GM12875 (cell line): ENCODE data around the gene FLRT1.

ENCODE experiments used
- H3K4me3 ChIP-seq: one replicate; pipeline ENCODE4 v1.5.1; 2011; ENCODE audit warnings: low read depth, low read length, control low read depth
- TF ChIP-seq, protein P1 (sequence below): IDR thresholded peaks from 2 replicates; pipeline ENCODE4 v1.5.1; 2011; ENCODE audit warnings: low read depth, mild to moderate bottlenecking, control low read depth, inconsistent platforms, low read length, moderate library complexity, borderline replicate concordance; ENCODE audit not compliant: insufficient read depth

The FLRT1 gene

DNA sequence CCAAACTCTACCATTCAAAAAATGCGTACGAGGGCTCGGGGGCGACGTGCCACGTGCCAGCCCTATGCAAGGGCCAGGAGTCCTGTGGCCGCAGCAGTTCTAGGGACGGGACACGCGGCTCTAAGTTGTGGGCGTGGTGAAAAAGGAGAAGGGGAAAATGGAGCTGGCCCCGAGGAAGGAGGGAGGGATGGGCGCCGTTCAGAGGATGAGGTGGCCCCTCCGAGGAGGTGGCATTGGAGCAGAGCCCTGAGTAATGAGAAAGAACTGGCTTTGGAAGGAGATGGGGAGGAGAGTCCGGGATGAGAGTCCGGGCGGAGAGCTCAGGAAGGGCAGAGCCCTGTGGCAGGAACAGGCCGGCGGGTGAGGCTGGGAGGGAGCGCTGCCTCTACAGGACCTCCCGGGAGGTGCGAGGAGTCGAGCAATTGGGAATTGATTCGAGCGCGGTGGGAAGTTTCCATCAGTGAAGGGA is 28.5 kb upstream of the FLRT1 start:
- H3K4me3 ChIP-seq = no peak overlapping the region

DNA sequence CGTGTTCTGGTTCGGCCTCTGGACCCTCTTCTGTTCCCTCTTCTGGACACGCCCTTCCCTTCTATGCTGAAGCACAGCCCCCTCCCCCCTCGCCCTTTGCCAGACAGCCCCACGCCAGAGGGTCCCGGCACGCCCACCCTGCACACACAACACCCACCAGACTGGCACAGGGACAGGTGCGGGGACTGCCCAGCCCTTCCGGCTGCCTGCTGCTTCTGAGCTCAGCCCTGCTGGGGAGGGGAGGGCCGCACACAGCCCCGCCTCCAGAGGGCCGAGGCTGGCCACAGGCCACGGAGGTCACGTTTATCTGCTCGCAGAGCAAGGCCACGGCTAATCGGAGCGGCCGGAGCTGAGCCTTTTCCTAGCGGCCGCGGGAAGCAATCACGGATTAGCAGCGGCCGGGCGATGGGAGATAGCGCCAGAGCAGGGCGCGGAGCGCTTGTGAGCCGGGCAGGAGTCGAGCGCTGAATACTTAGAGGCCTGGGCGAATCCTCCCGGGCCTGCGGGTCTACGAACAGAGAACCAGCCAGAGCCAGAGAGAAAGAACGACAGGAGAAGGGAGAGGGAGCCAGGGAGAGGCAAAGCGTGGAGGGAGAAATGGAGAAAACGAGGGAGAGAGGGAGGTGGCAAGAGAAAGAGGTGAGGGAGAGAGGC is 28.0 kb upstream of the FLRT1 start:
- TF ChIP-seq, protein P1, sequence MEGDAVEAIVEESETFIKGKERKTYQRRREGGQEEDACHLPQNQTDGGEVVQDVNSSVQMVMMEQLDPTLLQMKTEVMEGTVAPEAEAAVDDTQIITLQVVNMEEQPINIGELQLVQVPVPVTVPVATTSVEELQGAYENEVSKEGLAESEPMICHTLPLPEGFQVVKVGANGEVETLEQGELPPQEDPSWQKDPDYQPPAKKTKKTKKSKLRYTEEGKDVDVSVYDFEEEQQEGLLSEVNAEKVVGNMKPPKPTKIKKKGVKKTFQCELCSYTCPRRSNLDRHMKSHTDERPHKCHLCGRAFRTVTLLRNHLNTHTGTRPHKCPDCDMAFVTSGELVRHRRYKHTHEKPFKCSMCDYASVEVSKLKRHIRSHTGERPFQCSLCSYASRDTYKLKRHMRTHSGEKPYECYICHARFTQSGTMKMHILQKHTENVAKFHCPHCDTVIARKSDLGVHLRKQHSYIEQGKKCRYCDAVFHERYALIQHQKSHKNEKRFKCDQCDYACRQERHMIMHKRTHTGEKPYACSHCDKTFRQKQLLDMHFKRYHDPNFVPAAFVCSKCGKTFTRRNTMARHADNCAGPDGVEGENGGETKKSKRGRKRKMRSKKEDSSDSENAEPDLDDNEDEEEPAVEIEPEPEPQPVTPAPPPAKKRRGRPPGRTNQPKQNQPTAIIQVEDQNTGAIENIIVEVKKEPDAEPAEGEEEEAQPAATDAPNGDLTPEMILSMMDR = no peak
- H3K4me3 ChIP-seq = no peak overlapping the region

More for the DNA sequence above, 28.5 kb upstream of the FLRT1 start:
- TF ChIP-seq, protein P1 = no peak

DNA sequence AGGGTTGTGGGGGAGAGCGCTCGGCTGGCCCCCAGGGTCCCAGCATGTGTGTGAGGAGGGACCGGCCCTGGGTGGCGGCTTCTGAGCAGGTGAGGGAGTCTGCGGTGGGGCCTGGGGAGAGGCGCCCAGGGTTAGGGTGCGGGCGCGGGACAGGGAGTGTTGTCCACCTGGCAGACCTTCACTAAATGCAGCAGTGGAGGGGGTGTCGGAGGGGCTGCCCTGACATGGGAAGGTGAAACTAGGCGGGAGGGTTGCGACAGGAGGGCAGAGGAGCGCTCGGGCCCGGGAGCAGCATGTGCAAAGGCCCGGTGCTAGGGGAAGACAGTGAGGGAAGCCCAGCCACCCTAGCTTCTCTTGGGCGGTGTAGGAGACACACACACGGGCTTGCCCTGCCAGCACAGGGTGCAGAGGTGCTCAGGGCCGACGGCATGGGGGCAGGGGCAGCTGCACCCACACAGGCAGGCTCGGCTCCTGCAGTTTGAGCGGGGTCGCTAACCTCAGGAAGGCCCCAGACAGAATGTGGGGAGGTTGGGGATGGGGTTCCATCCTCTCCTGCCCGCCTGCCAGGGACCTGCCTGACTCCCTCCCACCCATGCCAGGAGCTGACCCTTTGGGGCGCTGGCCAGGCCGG is 27.3 kb upstream of the FLRT1 start:
- H3K4me3 ChIP-seq = no peak overlapping the region

DNA sequence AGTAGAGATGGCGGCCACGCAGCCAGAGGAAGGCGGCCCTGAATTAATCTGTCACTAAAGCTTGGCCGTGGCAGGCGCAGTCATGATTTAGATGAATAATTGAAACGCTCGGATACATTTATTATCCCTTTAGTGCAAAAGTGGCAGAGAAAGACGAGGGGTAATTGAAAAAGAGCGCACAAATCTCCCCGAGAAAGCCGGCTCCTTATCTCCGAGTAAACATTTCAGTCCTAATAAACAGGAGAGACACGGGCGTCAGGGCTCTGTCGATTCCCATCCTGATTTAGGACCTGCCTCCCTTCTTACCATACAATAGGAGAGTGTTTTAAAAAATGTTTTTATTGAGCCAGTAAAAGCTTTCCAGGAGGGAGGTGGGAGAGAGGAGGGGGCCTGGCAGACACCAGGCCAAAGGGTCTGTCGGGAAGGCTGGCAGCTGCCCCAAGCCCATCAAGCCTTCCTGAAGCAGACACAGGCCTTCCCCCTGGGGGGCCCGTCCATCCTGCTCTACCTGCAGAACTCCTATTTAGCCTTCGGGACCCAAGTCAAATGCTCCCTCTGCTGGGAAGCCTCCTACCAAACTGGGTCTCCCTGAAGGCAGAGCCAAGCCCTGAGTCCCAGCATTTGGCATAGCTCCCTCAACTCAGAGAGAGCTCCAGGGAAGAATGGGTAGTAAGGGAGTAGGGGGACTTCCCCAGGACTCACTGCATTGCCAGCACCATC is 26.7 kb upstream of the FLRT1 start:
- H3K4me3 ChIP-seq = no peak overlapping the region
- TF ChIP-seq, protein P1 = no peak

More for the DNA sequence above, 27.3 kb upstream of the FLRT1 start:
- TF ChIP-seq, protein P1 = no peak

DNA sequence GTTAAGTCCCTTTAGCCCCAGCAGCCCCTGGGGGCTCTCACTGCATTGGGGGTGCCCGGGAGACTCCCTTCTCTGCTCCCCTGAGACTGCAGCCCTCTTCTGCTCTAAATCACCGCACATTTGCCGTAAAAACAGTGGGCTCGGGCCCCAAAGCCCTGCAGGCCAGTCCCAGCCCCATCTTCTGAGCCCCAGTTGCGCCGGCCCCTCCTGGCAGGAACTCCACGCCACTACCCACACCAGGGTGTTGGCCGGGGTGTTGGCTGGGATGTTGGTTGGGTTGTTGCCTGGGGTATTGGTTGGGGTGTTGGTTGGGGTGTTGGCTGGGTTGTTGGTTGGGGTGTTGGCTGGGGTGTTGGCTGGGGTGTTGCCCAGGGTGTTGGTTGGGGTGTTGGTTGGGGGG is 26.0 kb upstream of the FLRT1 start:
- TF ChIP-seq, protein P1 = no peak
- no peak overlapping the region for H3K4me3 ChIP-seq

DNA sequence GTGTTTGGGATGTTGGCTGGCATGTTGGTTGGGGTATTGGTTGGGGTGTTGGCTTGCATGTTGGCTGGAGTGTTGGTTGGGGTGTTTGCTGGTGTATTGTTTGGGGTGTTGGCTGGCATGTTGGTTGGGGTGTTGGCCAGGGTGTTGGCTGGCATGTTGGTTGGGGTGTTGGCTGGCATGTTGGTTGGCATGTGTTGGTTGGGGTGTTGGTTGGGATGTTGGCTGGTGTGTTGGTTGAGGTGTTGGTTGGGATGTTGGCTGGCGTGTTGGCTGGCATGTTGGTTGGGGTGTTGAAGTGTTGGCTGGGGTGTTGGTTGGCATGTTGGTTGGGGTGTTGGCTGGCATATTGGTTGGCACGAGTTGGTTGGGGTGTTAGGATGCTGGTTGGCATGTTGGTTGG is 24.9 kb upstream of the FLRT1 start:
- no peak overlapping the region for H3K4me3 ChIP-seq
- TF ChIP-seq, protein P1 = no peak
